GM18498 (cell line): ENCODE data around the gene SSH2.
A peak's percentile ranks its signal among the peaks of the same experiment; 100 is the strongest.

Source experiments
- ATAC-seq: cut with Tn5 transposase; IDR thresholded peaks from one replicate; pipeline ENCODE4 v1.9.1; 2021; ENCODE audit warnings: mild to moderate bottlenecking, moderate library complexity; ENCODE audit not compliant: unreplicated experiment

The SSH2 gene

GRCh38 chr17:29716566-29716965 is 213.5 kb downstream of the SSH2 start:
- ATAC-seq: no peak

GRCh38 chr17:29715680-29716079 is 214.3 kb downstream of the SSH2 start:
- ATAC-seq: no peak

GRCh38 chr17:29714146-29714545 is 215.9 kb downstream of the SSH2 start:
- peak; percentile 48 for ATAC-seq

- peak; percentile 45 for ATAC-seq
Observed at GRCh38 chr17:29713626-29714025, 216.4 kb downstream of the SSH2 start.

GRCh38 chr17:29711588-29712385 is 218.2 kb downstream of the SSH2 start:
- ATAC-seq: no peak

GRCh38 chr17:29710891-29711418 is 219.1 kb downstream of the SSH2 start:
- ATAC-seq: no peak

- no peak for ATAC-seq
Observed at GRCh38 chr17:29710520-29710884, 219.5 kb downstream of the SSH2 start.

- ATAC-seq: no peak
Observed at GRCh38 chr17:29709866-29710519, 220.0 kb downstream of the SSH2 start.

- peak; percentile 8 for ATAC-seq
Observed at GRCh38 chr17:29707212-29707571, 222.8 kb downstream of the SSH2 start.

GRCh38 chr17:29706045-29706431 is 224.0 kb downstream of the SSH2 start:
- ATAC-seq: no peak

- ATAC-seq: no peak
Observed at GRCh38 chr17:29705386-29705785, 224.6 kb downstream of the SSH2 start.

- ATAC-seq: no peak
Observed at GRCh38 chr17:29699283-29699682, 230.7 kb downstream of the SSH2 start.

GRCh38 chr17:29698837-29699236 is 231.2 kb downstream of the SSH2 start:
- ATAC-seq: no peak

GRCh38 chr17:29698019-29698777 is 231.8 kb downstream of the SSH2 start:
- ATAC-seq: no peak

- ATAC-seq: no peak
Observed at GRCh38 chr17:29697371-29697770, 232.7 kb downstream of the SSH2 start.

- no peak for ATAC-seq
Observed at GRCh38 chr17:29694918-29695563, 235.0 kb downstream of the SSH2 start.

GRCh38 chr17:29693751-29694150 is 236.3 kb downstream of the SSH2 start:
- no peak for ATAC-seq

- no peak for ATAC-seq
Observed at GRCh38 chr17:29687596-29687995, 242.4 kb downstream of the SSH2 start.

GRCh38 chr17:29686993-29687590 is 242.9 kb downstream of the SSH2 start:
- no peak for ATAC-seq

GRCh38 chr17:29683481-29683880 is 246.5 kb downstream of the SSH2 start:
- no peak for ATAC-seq

GRCh38 chr17:29682987-29683386 is 247.0 kb downstream of the SSH2 start:
- no peak for ATAC-seq
